HG02870 (cell line): ENCODE results near the gene PRR20G.
"Not testable (repeated sequence)": the region's sequence is repeated elsewhere in the genome, so short reads cannot be mapped to it uniquely, and the experiment has no call there.

Source experiments
- ATAC-seq: cut with Tn5 transposase; IDR thresholded peaks from one replicate; pipeline ENCODE4 v1.9.1; 2021; ENCODE audit warnings: mild to moderate bottlenecking, moderate library complexity; ENCODE audit not compliant: unreplicated experiment

Gene PRR20G

DNA sequence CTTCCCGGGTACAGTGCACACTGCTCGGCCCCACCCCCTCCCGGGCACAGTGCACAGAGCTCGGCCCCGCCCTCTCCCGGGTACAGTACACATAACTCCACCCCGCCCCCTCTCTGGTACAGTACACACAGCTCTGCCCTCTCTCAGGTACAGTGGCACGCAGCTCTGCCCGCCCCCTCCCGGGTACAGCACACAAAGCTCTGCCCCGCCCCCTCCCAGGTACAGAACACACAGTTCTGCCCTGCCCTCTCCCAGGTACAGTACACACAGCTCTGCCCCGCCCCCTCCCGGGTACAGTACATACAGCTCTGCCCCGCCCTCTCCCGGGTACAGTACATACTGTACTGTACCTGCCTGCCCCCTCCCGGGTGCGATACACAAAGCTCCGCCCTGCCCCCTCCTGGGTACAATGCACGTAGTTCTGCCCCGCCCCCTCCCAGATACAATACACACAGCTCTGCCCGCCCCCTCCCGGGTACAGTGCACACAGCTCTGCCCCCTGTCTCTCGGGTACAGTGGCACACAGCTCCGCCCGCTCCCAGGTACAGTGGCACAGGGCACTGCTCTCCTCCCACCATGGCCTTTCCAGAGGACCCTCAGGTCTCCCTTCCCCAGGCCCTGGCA is 16.4 kb upstream of the PRR20G start:
- ATAC-seq, result no peak

DNA sequence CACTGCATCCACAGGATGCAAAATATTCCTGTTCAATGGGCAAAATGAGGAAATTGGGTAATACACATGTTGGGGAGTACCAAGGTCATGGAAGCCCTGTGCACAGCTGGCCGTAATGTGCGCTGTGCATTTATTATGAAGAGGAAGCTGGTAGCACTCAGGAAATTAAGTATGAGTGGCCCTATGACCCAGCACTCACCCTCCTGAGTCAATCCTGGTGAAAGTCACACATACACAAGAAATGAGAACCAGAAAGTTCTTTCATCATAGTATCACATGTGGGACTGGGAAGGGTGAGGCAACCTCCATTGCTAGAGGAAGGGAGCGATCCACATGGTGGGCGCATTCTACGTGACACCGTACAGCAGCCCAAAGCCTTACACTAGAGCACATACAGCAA is 11.4 kb upstream of the PRR20G start:
- ATAC-seq, result no peak

DNA sequence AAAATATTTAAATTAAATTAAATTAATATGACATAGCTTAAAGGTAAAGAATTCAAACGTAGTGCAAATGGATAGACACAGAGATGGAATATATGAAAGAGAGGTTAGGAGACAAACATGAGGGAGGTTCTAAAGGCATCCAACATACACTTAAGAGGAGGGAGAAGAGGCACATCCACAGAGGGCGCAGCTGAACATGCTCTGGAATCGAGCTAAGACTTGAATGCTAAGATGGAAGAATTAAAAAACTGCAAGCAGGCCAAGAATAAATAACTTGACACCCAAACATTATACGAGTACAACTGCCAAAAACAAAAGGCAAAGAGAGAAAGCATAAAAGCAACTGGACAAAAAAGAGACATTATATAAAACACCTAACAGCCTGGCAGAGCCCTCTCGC is 9.1 kb upstream of the PRR20G start:
- no peak for ATAC-seq

DNA sequence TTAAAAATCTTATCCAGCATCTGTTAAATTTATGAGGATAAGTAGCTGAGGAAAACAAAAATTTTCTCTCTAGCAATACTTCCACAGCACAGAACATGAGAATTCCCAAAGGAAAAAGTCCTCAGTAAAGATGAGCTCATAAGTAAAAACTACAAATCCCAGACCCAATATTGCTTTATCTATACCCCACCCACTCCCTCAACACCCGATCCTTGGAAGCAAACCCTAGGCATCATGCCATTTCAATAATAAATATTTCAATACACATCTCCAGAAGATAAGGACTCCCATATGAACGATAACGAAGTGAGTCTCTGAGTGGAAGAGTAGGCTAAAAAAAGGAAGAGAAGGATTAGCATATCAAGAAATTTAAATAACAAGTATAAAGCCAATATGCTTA is 8.3 kb upstream of the PRR20G start:
- ATAC-seq, result no peak

DNA sequence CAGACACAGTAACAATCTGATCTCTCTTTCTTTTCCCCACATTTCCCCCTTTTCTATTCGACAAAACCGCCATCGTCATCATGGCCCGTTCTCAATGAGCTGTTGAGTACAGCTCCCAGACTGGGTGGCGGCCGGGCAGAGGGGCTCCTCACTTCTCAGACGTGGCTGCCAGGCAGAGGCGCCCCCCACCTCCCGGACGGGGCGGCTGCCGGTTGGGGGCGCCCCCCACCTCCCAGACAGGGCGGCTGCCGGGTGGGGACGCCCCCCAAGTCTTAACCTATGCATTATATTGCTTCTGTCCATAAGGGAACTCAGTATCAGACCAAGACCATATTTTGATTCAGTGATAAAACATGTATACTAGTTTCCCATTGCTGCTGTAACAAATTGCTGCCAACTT is 5.8 kb upstream of the PRR20G start:
- not testable (repeated sequence) for ATAC-seq

DNA sequence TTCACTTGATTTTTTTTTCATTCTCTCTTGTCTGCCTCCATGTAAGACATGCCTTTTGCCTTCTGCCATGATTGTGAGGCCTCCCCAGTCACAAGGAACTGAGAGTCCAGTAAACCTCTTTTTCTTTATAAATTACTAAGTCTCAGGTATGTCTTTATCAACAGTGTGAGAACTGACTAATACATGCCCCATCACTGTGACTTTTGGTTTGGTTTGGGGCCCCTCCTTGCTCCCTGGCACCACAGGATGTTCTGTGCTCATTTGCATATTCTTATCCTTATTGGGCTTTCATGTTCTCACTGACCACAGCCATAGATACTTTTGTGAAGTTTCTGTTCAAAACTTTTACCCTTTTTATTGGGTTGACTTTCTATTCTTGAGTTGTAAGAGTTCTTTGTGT is 3.8 kb upstream of the PRR20G start:
- ATAC-seq, result no peak

DNA sequence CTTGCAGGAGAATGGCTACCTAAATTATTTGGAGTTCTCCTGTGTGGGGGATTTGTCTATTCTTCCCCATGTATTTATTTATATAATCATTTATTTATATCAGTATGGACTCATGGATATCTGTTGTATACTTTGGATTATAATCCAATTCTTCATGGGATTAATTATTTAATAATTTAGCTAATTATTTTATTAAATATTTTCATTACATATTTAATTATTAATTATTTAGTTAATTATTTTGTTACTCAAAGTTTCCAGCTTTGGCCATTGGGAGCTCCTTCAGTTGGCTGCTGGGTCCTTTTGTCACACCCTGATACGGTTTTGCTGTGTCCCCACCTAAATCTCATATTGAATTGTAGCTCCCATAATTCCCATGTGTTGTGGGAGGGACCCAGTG is 3.3 kb upstream of the PRR20G start:
- no peak for ATAC-seq

DNA sequence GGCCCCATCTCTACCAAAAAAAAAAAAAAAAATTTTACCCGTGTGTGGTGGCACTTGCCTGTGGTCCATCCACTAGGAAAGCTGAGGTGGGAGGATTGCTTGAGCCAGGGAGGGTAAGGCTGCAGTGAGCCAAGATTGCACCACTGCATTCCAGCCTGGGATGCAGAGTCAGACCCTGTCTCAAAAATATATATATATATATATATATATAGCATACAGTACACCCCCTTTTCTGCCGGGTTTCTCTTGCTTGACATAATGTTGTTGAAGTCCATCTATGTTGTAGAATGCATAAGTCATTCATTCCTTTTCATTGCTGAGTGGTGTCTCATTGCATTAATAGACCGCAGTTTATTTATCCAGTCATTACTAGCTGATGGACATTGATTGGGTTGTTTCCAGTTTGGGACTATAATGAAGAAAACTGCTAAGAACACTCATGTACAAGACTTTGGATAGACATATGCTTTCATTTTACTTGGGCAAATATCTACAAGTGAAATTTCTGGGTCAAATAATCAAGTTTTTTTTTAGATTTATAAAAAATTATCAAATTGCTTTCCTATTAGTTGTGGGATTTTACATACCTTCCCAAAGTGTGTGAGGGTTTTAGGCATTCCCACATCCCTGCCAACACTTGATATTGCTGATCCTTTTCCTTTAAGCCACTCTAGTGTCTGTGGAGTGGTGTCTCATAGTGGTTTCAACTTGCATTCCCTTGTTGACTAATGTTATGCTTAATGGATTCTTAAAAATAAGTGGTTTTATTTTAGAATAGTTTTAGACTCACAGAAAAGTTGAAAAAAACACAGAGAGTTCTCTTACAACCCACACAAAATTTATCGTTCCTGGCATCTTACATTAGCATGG is 2.1 kb upstream of the PRR20G start:
- ATAC-seq, result no peak

DNA sequence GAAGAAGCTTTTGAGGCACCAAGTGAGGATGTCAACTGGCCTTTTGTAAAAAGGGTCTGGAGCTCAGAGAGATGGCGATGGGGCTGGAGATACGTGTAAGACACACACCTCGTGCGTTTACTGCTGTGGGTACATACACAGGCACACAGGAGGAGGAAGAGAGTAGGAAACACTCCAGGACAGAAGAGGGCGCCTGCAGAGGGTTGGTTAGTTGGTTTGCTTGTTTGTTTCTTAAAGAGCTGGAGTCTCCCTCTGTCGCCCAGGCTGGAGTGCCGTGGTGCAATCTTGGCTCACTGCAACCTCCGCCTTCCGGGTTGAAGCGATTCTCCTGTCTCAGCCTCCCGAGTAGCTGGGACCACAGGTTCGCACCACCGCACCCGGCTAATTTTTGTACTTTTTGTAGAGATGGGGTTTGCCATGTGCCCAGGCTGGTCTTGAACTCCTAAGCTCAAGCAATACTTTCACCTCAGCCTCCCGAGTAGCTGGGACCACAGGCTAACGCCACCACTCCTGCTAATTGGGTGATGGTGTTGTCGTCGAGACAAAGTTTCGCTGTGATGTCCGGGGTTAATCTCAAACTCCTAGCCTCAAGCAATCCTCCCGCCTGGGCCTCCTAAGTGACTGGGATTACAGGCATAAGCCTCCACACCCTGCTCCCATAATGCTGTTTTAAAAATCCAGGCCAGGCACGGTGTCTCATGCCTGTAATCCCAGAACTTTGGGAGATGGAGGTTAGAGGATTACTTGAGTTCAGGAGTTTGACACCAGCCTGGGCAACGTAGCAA is 1.3 kb upstream of the PRR20G start:
- ATAC-seq, result no peak

DNA sequence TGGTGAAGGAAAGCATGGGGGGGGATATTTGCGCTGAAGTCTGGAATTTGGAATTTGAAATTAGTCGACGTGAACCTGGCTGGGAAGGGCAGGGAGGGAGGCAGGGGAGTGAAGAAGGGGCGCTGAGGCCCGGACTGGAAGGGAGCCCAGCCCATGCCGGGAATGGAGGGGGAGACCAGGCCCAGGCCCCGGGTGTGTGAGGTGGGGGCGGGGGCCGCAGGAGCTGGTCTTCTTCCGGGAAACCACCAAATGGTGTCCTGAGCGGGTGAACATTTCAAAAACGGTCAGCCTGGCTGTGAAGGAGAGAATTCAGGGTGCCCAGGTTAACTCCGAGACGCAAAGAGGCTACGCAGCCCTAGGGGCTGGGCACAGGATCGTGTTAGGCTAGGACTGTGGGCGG is 497 bp upstream of the PRR20G start:
- no peak for ATAC-seq

DNA sequence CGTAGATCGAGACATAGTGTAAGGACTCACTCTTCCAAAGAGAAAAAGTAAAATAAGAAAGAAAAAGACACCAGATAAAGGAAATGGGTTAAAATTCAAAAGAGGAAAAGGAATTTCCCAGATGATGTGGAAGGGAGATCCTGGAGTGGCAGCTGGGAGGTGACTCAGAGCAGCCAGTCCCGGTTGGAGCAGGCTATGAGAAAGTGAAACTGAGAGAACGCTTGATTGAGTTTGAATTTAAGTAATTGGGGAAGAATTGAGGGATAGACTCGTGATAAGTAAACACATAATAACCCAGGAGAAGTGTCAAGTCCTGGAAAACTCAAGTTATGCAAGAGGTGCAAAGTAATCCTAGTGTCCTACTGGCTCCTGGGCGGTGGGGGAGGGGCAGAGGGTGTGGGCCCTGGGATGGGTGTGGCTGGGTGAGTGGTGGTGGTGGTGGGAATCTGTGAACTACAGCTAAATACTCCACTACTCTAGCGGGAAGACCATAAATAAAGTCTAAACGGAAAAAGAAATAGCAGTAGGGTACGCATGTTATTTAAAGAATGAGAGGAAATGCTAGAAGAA is 1.2 kb downstream of the PRR20G start:
- no peak for ATAC-seq

DNA sequence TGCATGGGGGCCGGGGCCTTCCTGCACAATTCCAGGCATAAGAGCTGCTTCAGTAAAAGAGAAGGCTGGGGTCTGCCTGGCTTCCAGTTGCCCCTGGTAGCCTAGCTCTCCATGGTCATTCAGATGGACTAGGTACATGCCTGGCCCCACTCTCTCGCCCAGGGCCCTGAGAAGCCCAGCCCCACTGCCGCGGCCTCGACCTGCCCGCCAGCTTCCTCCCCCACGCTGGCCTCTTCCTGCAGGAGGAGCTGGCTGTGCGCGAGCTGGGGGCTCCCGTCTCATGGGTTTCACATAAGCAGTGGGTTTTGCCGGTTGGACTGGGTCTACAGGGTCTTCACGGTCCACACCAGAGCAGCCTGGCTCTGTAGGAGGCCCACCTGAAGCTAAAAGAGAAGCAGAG is 3.6 kb downstream of the PRR20G start:
- ATAC-seq, result no peak

DNA sequence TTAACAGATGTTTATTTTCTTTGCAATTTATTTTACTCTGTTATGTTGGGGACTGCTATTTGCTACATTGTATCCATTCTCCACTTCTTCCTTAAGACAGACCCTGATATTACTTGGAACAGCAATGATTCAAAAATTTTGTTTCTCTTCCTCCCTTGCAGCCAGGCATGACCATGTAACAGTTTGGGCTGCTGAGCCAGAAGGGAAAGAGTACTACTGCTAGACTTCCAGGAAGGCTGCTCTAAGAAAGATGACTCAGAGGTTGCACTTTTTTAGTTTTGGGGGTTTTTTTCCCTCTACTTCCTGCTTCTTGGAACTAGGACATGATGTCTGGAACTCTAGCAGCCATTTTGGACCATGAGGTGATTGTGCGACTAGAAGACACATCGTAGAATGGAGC is 10.3 kb downstream of the PRR20G start:
- ATAC-seq, result no peak

DNA sequence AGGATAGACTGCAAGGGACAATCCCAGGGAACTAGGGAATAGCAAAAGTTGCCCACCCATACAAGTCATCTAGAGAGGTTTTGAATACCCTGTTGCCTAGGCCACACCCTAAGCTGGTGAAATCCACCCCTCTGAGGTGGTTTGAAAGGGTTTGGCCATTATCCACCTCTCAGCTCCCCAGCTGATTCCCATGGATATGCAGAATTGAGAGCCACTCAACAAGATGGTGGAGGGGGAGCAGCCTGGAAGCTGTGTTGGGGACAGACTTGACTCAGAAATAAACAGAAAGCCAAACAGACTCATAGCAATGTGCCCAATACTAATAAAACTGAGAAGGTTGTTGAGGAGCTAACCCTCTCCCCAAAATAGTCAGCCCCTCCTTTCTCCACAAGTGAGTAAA is 10.9 kb downstream of the PRR20G start:
- no peak for ATAC-seq

DNA sequence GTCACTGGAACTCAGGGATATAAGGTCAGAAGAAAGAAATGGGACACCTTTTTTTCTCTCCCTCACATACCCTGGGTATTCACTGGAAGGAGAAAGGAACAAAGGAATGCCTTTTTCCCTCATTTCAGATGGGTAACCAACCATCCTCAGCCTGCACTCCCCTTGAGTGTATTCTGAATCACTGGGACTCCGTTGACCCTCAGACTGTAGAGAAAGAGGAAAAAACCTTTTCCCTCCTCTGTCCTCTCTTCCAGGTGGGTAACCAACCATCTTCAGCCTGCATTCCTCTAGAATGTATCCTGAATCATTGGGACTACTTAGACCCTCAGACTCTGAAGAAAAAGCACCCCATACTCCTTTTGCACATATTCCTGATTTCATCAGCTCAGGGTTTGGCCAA is 11.4 kb downstream of the PRR20G start:
- ATAC-seq, result no peak

DNA sequence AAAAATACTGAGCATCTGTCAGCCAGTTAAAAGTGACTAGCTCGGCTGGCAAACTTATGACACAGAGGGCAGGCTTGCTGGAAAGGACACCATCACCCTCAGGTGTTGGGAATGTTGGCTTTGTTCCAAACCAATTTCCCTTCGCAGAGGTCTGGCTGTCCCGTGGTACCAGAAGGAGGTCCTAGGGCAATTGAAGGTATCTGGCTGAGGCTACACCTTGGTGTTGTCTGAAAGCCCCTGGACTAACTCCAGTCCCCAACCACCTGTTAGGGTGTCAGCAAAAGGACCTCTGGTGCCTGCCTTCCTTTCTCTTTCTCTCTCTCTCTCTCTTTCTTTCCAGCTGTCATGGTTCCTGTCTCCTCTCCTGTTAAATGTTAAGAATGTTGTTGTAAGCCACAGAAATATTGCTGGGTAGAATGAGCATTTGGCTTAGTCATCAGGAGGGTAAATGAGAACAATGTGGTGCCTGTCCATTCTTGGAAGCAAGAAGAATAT is 12.5 kb downstream of the PRR20G start:
- ATAC-seq, result no peak

DNA sequence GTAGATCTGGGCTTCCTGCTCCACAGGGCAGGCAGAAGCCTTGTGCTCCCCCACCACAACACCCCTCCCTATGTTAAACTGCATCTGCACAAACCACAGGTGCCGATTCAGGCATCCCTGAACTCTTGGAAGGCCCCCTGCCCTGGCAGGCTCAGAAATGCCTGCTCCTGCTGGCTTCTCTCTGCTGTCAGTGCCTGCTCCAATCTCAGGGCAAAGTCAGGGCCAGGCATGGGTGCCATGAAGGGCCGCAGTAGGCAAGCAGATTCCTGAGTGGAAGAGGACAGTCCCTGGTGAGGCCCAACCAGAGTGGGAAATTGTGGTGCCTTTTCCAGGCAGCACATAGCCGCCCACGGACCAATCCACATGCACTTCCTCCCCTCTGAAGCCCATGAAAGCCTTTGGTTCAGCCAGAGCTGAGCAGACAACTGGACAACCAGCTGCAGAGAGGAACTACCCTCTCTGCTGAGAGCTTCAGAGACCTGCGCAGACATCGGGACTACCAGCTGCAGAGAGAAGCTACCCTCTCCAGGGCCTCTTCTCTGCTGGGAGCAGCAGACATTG is 13.6 kb downstream of the PRR20G start:
- no peak for ATAC-seq

DNA sequence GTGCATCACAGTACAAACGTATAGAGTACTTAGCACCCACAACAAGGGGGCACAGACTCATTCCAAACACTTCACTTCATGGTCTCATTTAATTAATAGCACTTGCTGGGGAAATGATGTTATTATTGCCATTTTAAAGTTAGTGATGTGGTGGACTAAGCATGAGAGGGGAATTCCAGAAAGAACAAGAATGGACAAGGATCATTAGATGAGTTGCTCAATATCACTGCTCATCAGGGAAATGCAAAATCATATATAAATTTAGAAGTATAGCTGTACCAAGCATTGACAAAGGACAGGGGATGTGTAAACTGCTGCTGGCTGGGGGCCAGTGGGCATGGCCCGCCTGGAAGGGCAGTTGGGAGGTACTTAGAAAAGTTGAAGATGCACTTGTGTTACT is 14.6 kb downstream of the PRR20G start:
- no peak for ATAC-seq

DNA sequence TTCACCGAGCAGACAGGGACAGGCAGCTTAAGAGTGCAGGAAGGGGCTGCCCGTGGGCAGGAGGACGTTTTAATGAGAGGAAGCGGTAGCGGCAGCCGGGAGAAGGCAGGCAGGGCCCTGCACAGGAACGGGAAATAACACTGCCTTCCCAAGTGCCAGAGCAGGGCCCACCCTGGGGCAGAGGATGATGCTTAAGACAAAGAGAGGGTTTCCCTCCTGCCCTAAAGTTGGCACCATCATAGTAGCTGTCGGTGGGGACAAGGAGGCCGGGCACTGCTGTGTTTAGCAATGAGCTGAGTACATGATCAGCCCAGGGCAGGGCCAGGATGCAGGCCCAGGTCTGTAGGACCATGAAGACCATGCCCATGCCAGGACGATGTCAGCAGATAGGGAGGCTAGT is 21.7 kb downstream of the PRR20G start:
- no peak for ATAC-seq

DNA sequence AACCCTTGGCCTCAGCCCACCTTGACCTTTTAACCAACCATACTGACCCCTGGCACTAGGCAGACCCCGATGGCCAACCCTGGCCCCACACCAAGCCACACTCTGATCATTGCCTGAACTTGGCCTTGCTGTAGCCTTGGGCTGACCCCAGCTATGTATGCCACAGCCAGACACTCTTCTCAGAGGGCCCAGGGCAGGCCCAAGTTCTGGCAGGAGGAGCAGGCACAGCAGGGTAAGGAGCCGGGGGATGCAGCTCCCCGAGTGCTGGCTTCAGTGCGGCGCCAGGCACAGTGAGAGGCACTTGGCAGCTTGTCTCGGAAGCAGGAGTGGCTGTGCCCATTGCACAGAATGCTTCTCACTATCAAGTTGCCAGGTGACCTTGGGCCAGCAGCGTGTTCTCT is 22.3 kb downstream of the PRR20G start:
- no peak for ATAC-seq
